ENCODE results near the gene PRTN3. TPM values are rescaled to one million over a fixed set of nuclear protein-coding genes. Genes with fewer than 3 reads are reported as not detected.
"Not testable (repeated sequence)": the region's sequence is repeated elsewhere in the genome, so short reads cannot be mapped to it uniquely, and the experiment has no call there.

PRTN3 gene
- total RNA-seq, 2 donors from 2014 or later, result not detected

DNA sequence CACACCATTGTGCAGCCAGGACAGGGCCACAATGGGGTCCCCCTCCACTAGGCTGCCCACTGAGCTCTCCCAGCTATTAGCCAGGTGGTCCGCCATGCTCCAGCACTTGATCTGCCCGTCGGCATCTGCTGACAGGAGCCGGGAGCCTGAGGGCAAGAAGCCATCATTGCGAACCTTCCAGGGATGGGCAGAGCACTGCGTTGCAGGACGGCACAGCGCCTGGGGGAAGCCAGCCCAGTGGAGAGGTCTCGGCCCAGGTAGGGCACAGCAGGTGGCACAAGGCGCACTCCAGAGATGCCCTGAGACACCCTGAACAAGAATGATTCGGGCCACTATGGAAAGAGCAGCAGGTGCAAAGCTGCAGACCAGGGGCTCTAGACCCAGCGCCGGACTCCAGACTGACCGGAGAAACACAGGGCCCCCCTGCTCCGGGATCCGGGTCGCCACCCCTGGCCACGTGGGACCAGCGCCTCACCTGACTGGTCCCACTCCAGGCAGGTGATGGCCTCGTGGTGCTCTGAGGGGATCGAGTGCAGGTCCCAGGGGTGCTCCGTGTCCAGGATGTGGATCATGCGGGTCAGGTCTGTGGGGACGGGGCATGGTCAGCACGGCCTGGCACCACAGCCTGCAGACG is 49.0 kb downstream of the PRTN3 start:
- peaks cover 15% of the 10 kb centered on the region for H3K36me3 Mint-ChIP-seq (ENCODE audit: low read depth)
- WGBS, 2 experiments (ENCODE audit: insufficient coverage in 1 of 2, insufficient read length in 1 of 2), result 95 to 98% methylated on average over 26 of the region's 26 CpGs
- H3K9me3 Mint-ChIP-seq, result no peaks in the 10 kb centered on the region
- H3K27me3 Mint-ChIP-seq (ENCODE audit: insufficient read depth), result no peaks in the 10 kb centered on the region
- peaks cover 45% of the 10 kb centered on the region for H3K36me3 ChIP-seq (ENCODE audit: control insufficient read depth, insufficient read depth, low read length)
- no peak overlapping the region for H3K4me3 Mint-ChIP-seq
- H3K27ac ChIP-seq (ENCODE audit: low read depth, low read length), result no peak overlapping the region
- no peaks in the 10 kb centered on the region for H3K9me3 ChIP-seq (ENCODE audit: control insufficient read depth, low read length)
- no peaks in the 10 kb centered on the region for H3K4me1 ChIP-seq (ENCODE audit: control insufficient read depth, insufficient read depth, low read length)
- no peak for DNase-seq
- H3K27me3 ChIP-seq (ENCODE audit: control insufficient read depth, insufficient read depth, low read length, poor library complexity, severe bottlenecking), result no peaks in the 10 kb centered on the region
- H3K27ac Mint-ChIP-seq, result no peak overlapping the region
- TF ChIP-seq, protein P1, sequence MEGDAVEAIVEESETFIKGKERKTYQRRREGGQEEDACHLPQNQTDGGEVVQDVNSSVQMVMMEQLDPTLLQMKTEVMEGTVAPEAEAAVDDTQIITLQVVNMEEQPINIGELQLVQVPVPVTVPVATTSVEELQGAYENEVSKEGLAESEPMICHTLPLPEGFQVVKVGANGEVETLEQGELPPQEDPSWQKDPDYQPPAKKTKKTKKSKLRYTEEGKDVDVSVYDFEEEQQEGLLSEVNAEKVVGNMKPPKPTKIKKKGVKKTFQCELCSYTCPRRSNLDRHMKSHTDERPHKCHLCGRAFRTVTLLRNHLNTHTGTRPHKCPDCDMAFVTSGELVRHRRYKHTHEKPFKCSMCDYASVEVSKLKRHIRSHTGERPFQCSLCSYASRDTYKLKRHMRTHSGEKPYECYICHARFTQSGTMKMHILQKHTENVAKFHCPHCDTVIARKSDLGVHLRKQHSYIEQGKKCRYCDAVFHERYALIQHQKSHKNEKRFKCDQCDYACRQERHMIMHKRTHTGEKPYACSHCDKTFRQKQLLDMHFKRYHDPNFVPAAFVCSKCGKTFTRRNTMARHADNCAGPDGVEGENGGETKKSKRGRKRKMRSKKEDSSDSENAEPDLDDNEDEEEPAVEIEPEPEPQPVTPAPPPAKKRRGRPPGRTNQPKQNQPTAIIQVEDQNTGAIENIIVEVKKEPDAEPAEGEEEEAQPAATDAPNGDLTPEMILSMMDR (conservative IDR thresholded peaks at IDR 0.05), result no peak
- H3K9ac ChIP-seq (ENCODE audit: extremely low read depth, low read length, poor library complexity, severe bottlenecking), result no peak overlapping the region
- no peaks in the 10 kb centered on the region for H3K4me1 Mint-ChIP-seq
- H3K4me3 ChIP-seq (ENCODE audit: low read length), result no peak overlapping the region

DNA sequence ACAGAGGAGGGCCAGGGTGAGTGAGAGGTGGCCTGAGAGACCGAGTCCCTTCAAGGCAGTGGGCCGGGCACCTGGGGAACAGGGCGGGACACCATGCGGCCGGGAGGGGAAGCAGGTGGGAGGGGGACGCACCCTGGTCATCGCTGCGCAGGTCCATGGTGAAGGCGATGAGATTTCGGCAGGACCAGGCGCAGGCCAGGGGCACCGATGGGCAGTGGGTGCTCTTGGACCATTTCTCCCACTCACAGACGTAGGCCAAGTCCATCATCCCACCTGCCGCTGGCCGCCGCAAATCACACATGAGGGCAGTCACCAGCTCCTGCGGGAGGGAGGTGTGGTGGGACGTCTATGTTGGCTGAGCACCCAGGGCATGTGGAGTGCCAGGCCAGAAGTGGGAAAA is 50.0 kb downstream of the PRTN3 start:
- Mint-ChIP-seq H3K4me1 (peaks cover 2% of the 10 kb centered on the region), H3K9me3 (no peaks in the 10 kb centered on the region), H3K27me3 (ENCODE audit: insufficient read depth) (no peaks in the 10 kb centered on the region), H3K4me3 (peak overlapping the region; percentile 46), H3K36me3 (ENCODE audit: low read depth) (peaks cover 15% of the 10 kb centered on the region), H3K27ac (no peak overlapping the region)
- Histone ChIP-seq H3K9me3 (ENCODE audit: control insufficient read depth, low read length) (no peaks in the 10 kb centered on the region), H3K27me3 (ENCODE audit: control insufficient read depth, insufficient read depth, low read length, poor library complexity, severe bottlenecking) (no peaks in the 10 kb centered on the region), H3K4me1 (ENCODE audit: control insufficient read depth, insufficient read depth, low read length) (no peaks in the 10 kb centered on the region), H3K4me3 (ENCODE audit: low read length) (no peak overlapping the region), H3K9ac (ENCODE audit: extremely low read depth, low read length, poor library complexity, severe bottlenecking) (no peak overlapping the region), H3K36me3 (ENCODE audit: control insufficient read depth, insufficient read depth, low read length) (peaks cover 39% of the 10 kb centered on the region), H3K27ac (ENCODE audit: low read depth, low read length) (no peak overlapping the region)
- WGBS, 2 experiments (ENCODE audit: insufficient coverage in 1 of 2, insufficient read length in 1 of 2), result 94 to 96% methylated on average over 12 to 18 of the region's 18 CpGs
- TF ChIP-seq, protein P1 (conservative IDR thresholded peaks at IDR 0.05), result no peak
- peak; percentile 38 for DNase-seq

DNA sequence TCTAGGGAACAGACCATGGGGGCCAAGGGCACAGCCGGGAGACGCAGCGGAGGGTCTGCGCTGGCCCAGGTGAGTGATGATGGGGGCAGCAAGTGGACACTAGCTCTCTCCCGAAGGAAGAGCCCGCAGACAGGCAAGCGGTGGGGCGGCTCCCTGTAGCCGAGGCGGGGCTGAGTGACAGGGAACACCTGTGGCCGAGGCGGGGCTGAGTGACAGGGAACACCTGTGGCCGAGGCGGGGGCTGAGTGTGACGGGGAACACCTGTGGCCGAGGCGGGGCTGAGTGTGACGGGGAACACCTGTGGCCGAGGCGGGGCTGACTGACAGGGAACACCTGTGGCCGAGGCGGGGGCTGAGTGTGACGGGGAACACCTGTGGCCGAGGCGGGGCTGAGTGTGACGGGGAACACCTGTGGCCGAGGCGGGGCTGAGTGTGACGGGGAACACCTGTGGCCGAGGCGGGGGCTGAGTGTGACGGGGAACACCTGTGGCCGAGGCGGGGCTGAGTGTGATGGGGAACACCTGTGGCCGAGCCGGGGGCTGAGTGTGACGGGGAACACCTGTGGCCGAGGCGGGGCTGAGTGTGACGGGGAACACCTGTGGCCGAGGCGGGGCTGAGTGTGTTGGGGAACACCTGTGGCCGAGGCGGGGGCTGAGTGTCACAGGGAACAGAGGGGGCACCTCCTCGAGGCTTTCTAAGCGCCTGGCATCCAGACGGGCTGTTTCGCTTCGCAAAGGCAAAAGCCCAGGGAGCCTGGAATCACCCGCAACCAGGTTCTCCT is 50.8 kb downstream of the PRTN3 start:
- H3K4me3 Mint-ChIP-seq, result peak overlapping the region; percentile 72
- H3K27ac Mint-ChIP-seq; H3K27ac ChIP-seq (ENCODE audit: low read depth, low read length); H3K4me1 Mint-ChIP-seq; H3K27me3 ChIP-seq (ENCODE audit: control insufficient read depth, insufficient read depth, low read length, poor library complexity, severe bottlenecking); H3K9me3 ChIP-seq (ENCODE audit: control insufficient read depth, low read length); H3K4me1 ChIP-seq (ENCODE audit: control insufficient read depth, insufficient read depth, low read length); H3K27me3 Mint-ChIP-seq (ENCODE audit: insufficient read depth); DNase-seq; H3K9me3 Mint-ChIP-seq: not testable (repeated sequence)
- peaks cover 18% of the 10 kb centered on the region for H3K36me3 Mint-ChIP-seq (ENCODE audit: low read depth)
- Histone ChIP-seq H3K4me3 (ENCODE audit: low read length) (peak overlapping the region; percentile 89), H3K36me3 (ENCODE audit: control insufficient read depth, insufficient read depth, low read length) (peaks cover 31% of the 10 kb centered on the region), H3K9ac (ENCODE audit: extremely low read depth, low read length, poor library complexity, severe bottlenecking) (peak overlapping the region; percentile 62)
- 89 to 96% methylated on average over 21 to 42 of the region's 50 CpGs for WGBS, 2 experiments (ENCODE audit: insufficient coverage in 1 of 2, insufficient read length in 1 of 2)
